Measurements from ENCODE around the gene MRPS23.

The MRPS23 gene

GRCh38 chr17:57866723-57867122 is 16.9 kb upstream of the MRPS23 start:
- no peak for DNase-seq (ENCODE audit: low read depth)
- H3K4me3 ChIP-seq (ENCODE audit: low read depth, low read length): no peak overlapping the region

- no peak overlapping the region for H3K4me3 ChIP-seq (ENCODE audit: low read depth, low read length)
- DNase-seq (ENCODE audit: low read depth): no peak
Measured at GRCh38 chr17:57866319-57866718, 16.5 kb upstream of the MRPS23 start.

GRCh38 chr17:57864273-57864672 is 14.4 kb upstream of the MRPS23 start:
- no peak for DNase-seq (ENCODE audit: low read depth)
- no peak overlapping the region for H3K4me3 ChIP-seq (ENCODE audit: low read depth, low read length)

- no peak for DNase-seq (ENCODE audit: low read depth)
- no peak overlapping the region for H3K4me3 ChIP-seq (ENCODE audit: low read depth, low read length)
Measured at GRCh38 chr17:57862694-57863667, 13.1 kb upstream of the MRPS23 start.

GRCh38 chr17:57861790-57862693 is 12.2 kb upstream of the MRPS23 start:
- peak overlapping the region; percentile 39 for H3K4me3 ChIP-seq (ENCODE audit: low read depth, low read length)
- no peak for DNase-seq (ENCODE audit: low read depth)

GRCh38 chr17:57861000-57861789 is 11.4 kb upstream of the MRPS23 start:
- DNase-seq (ENCODE audit: low read depth): no peak

GRCh38 chr17:57860414-57860999 is 10.7 kb upstream of the MRPS23 start:
- no peak overlapping the region for H3K4me3 ChIP-seq (ENCODE audit: low read depth, low read length)
- DNase-seq (ENCODE audit: low read depth): no peak

More at GRCh38 chr17:57861000-57861789, 11.4 kb upstream of the MRPS23 start:
- peak overlapping the region; percentile 39 for H3K4me3 ChIP-seq (ENCODE audit: low read depth, low read length)

- no peak for DNase-seq (ENCODE audit: low read depth)
- H3K4me3 ChIP-seq (ENCODE audit: low read depth, low read length): no peak overlapping the region
Measured at GRCh38 chr17:57859601-57860413, 10.0 kb upstream of the MRPS23 start.

- no peak for DNase-seq (ENCODE audit: low read depth)
- no peak overlapping the region for H3K4me3 ChIP-seq (ENCODE audit: low read depth, low read length)
Measured at GRCh38 chr17:57858838-57859237, 9.0 kb upstream of the MRPS23 start.

- H3K4me3 ChIP-seq (ENCODE audit: low read depth, low read length): no peak overlapping the region
- DNase-seq (ENCODE audit: low read depth): no peak
Measured at GRCh38 chr17:57856792-57857620, 7.2 kb upstream of the MRPS23 start.

GRCh38 chr17:57855391-57856035 is 5.7 kb upstream of the MRPS23 start:
- no peak for DNase-seq (ENCODE audit: low read depth)
- H3K4me3 ChIP-seq (ENCODE audit: low read depth, low read length): no peak overlapping the region

GRCh38 chr17:57853695-57854094 is 3.9 kb upstream of the MRPS23 start:
- no peak overlapping the region for H3K4me3 ChIP-seq (ENCODE audit: low read depth, low read length)
- DNase-seq (ENCODE audit: low read depth): no peak

- no peak for DNase-seq (ENCODE audit: low read depth)
Measured at GRCh38 chr17:57852955-57853328, 3.1 kb upstream of the MRPS23 start.

GRCh38 chr17:57852092-57852954 is 2.5 kb upstream of the MRPS23 start:
- H3K4me3 ChIP-seq (ENCODE audit: low read depth, low read length): no peak overlapping the region
- DNase-seq (ENCODE audit: low read depth): no peak

More at GRCh38 chr17:57852955-57853328, 3.1 kb upstream of the MRPS23 start:
- H3K4me3 ChIP-seq (ENCODE audit: low read depth, low read length): no peak overlapping the region

GRCh38 chr17:57849163-57849873 is 526 bp downstream of the MRPS23 start:
- DNase-seq (ENCODE audit: low read depth): no peak
- H3K4me3 ChIP-seq (ENCODE audit: low read depth, low read length): peak overlapping the region; percentile 85
